ENCODE data around the gene MGAT2. TPM values are rescaled to one million over a fixed set of nuclear protein-coding genes. Genes with fewer than 3 reads are reported as not detected.
"Not testable (repeated sequence)": the region's sequence is repeated elsewhere in the genome, so short reads cannot be mapped to it uniquely, and the experiment has no call there.

The MGAT2 gene
- total RNA-seq, 1 donor from 2014 or later, result 40.5 TPM

DNA sequence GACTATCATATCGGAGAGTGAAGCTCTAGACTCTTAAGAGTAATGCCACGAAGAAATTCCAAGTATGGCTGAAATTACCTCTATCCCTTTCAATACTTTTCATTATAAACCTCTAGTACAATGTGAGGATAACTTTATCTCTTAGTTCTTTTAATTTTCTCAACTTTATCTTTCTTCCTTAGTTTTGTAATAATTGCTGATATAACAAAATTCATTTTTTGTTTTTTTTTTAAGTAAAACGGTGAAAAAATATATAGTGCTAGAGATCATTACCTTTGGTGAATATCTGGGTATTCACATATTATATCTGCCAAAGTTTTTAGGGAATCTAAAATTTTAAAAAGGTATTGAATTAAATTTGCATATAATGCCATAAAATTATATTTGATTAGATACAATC, 33.9 kb downstream of the MGAT2 start:
- CTCF ChIA-PET, result interaction anchor here (0.8 kb wide), 1 partner anchor 21 kb away, joined by 3 read pairs; no protein-coding TSS in a partner anchor
- Mint-ChIP-seq H3K4me1 (peaks cover 2% of the 10 kb centered on the region), H3K9me3 (no peaks in the 10 kb centered on the region), H3K36me3 (ENCODE audit: low read depth) (peaks cover 5% of the 10 kb centered on the region), H3K4me3 (no peak overlapping the region), H3K27me3 (no peaks in the 10 kb centered on the region), H3K27ac (no peak overlapping the region)
- DNase-seq, result no peak
- intact Hi-C loops (cut with micrococcal nuclease), result no loop called here
- ATAC-seq (ENCODE audit: low read depth), result no peak
- POLR2A ChIA-PET, result no interaction called here
- no peak for TF ChIP-seq CTCF (IDR thresholded peaks at IDR 0.05)

- POLR2A ChIA-PET; H3K27me3 Mint-ChIP-seq; H3K36me3 Mint-ChIP-seq (ENCODE audit: low read depth); H3K9me3 Mint-ChIP-seq; CTCF ChIA-PET; H3K27ac Mint-ChIP-seq; intact Hi-C loops (cut with micrococcal nuclease); H3K4me1 Mint-ChIP-seq; H3K4me3 Mint-ChIP-seq; DNase-seq; ATAC-seq (ENCODE audit: low read depth): not testable (repeated sequence)
Measured at GRCh38 chr14:49657500-49657899, 36.9 kb downstream of the MGAT2 start.

- TF ChIP-seq CTCF (IDR thresholded peaks at IDR 0.05), result no peak
- H3K36me3 Mint-ChIP-seq (ENCODE audit: low read depth), result no peaks in the 10 kb centered on the region
- no peak overlapping the region for H3K27ac Mint-ChIP-seq
- no peaks in the 10 kb centered on the region for H3K27me3 Mint-ChIP-seq
- no peak for DNase-seq
- no peak overlapping the region for H3K4me3 Mint-ChIP-seq
- no peaks in the 10 kb centered on the region for H3K4me1 Mint-ChIP-seq
- ChIA-PET POLR2A (no interaction called here), CTCF (interaction anchor here (1.2 kb wide), 1 partner anchor 171 kb away, joined by 3 read pairs; no protein-coding TSS in a partner anchor)
- intact Hi-C loops (cut with micrococcal nuclease), result no loop called here
- ATAC-seq (ENCODE audit: low read depth), result no peak
- no peaks in the 10 kb centered on the region for H3K9me3 Mint-ChIP-seq
Measured at GRCh38 chr14:49659526-49660455, 39.2 kb downstream of the MGAT2 start.

DNA sequence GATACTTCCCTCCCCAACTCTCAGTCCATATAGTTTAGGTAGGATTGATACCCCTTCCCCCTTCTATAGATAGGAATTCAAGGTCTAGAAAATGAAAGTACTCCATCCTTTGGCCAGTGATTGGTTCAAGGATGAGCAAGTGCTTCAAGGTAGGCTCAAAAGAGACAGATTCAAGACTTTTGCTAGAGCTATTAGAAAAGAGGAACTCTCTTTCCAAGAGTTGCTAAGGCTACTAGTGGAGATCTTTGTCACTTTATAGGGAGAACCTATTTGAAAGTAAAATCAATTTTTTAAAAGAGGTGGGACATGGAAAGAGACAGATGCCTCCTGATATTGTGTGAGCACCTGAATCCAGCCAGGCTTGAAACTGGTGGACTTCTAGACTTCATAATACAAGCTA, 49.9 kb downstream of the MGAT2 start:
- no peaks in the 10 kb centered on the region for H3K27me3 Mint-ChIP-seq
- H3K36me3 Mint-ChIP-seq (ENCODE audit: low read depth), result no peaks in the 10 kb centered on the region
- peaks cover 2% of the 10 kb centered on the region for H3K9me3 Mint-ChIP-seq
- POLR2A ChIA-PET, result no interaction called here
- H3K4me1 Mint-ChIP-seq, result no peaks in the 10 kb centered on the region
- ATAC-seq (ENCODE audit: low read depth), result no peak
- H3K27ac Mint-ChIP-seq, result no peak overlapping the region
- no peak for DNase-seq
- intact Hi-C loops (cut with micrococcal nuclease), result no loop called here
- CTCF ChIA-PET, result no interaction called here
- TF ChIP-seq CTCF (IDR thresholded peaks at IDR 0.05), result no peak
- H3K4me3 Mint-ChIP-seq, result no peak overlapping the region

Other genes starting within 250 kb of the MGAT2 start
- gene RPS29, start 34.4 kb upstream of the MGAT2 start, total RNA-seq, result 3,259 and 3,732 TPM in 2 replicates
- gene LRR1, start 21.9 kb upstream of the MGAT2 start, total RNA-seq, result 15.1 and 19.9 TPM in 2 replicates
- 150 and 166 TPM in 2 replicates for gene RPL36AL, start 173 bp upstream of the MGAT2 start, total RNA-seq
- gene DNAAF2, start 14.4 kb downstream of the MGAT2 start, total RNA-seq, result 8.5 and 8.6 TPM in 2 replicates
- gene POLE2, start 67.4 kb downstream of the MGAT2 start, total RNA-seq, result 2.9 and 5.3 TPM in 2 replicates
- gene KLHDC1, start 72.3 kb downstream of the MGAT2 start, total RNA-seq, result 5.7 and 6.9 TPM in 2 replicates
- 27.0 and 31.2 TPM in 2 replicates for gene KLHDC2, start 147.4 kb downstream of the MGAT2 start, total RNA-seq
- 99.1 and 110 TPM in 2 replicates for gene NEMF, start 232.0 kb downstream of the MGAT2 start, total RNA-seq

Data from activated B cell treated with CpG ODN at 0.5 μM for 24 hours (primary cell).